Measurements from ENCODE around the gene ARHGAP6. TPM values are rescaled to one million over a fixed set of nuclear protein-coding genes. Genes with fewer than 3 reads are reported as not detected.

Gene ARHGAP6
- total RNA-seq, 2 experiments from 2014 or later = not detected

DNA sequence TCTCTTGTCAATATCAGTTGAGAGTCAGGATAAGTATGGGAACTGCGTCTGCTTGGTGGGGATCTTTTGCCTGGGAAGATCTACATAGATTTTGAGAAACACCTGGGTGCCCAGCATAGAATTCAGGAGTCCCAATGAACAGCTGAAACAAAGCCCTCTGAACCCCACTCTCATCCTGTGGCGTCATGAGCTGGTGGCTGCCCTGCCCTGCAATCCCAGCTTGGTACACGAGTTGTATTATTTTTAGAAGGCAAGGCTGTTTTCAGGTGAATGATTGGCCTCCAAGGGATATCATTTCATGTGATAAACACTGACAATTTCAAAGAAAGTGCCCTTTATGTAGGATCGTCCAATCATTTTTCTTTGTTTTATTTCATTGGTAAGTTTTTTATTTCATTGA lies 493.8 kb downstream of the ARHGAP6 start:
- CTCF ChIA-PET = interaction anchor here (0.9 kb wide), 1 partner anchor 17 kb away, joined by 3 read pairs; no protein-coding TSS in a partner anchor
- Mint-ChIP-seq H3K4me1 (ENCODE audit: low read depth) (no peaks in the 10 kb centered on the region), H3K36me3 (ENCODE audit: low read depth) (no peaks in the 10 kb centered on the region)

DNA sequence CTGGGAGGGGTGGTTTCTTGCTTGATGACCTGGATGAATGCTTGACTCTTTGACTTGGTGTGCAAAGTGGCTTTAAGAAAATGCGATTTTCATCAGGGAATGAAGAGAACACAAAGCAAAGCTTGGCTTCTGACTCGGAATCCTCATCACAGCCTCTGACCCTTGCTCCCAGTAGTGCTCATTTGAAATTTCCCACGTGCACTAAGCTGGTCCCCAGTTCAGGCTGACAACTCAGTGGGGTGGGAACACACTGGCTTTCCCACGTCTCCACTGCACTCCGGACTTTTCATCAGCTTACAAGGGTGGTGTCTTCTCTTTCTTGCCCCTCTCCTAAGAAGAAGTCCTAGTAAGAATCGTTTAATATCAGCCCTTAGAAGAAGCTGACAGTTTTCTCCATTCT lies 501.3 kb downstream of the ARHGAP6 start:
- no peak overlapping the region for H3K4me3 Mint-ChIP-seq
- intact Hi-C loops (cut with micrococcal nuclease) = no loop called here
- no peaks in the 10 kb centered on the region for H3K4me1 Mint-ChIP-seq (ENCODE audit: low read depth)
- peaks cover 3% of the 10 kb centered on the region for H3K27me3 Mint-ChIP-seq
- no peak for DNase-seq
- TF ChIP-seq, protein P1, sequence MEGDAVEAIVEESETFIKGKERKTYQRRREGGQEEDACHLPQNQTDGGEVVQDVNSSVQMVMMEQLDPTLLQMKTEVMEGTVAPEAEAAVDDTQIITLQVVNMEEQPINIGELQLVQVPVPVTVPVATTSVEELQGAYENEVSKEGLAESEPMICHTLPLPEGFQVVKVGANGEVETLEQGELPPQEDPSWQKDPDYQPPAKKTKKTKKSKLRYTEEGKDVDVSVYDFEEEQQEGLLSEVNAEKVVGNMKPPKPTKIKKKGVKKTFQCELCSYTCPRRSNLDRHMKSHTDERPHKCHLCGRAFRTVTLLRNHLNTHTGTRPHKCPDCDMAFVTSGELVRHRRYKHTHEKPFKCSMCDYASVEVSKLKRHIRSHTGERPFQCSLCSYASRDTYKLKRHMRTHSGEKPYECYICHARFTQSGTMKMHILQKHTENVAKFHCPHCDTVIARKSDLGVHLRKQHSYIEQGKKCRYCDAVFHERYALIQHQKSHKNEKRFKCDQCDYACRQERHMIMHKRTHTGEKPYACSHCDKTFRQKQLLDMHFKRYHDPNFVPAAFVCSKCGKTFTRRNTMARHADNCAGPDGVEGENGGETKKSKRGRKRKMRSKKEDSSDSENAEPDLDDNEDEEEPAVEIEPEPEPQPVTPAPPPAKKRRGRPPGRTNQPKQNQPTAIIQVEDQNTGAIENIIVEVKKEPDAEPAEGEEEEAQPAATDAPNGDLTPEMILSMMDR (IDR thresholded peaks at IDR 0.05) = no peak
- POLR2A ChIA-PET = no interaction called here
- ATAC-seq = no peak
- no peak overlapping the region for H3K27ac Mint-ChIP-seq
- no peaks in the 10 kb centered on the region for H3K36me3 Mint-ChIP-seq (ENCODE audit: low read depth)
- CTCF ChIA-PET = no interaction called here
- H3K9me3 Mint-ChIP-seq = no peaks in the 10 kb centered on the region

More for the DNA sequence above, 493.8 kb downstream of the ARHGAP6 start:
- no peak for ATAC-seq
- DNase-seq = no peak
- intact Hi-C loops (cut with micrococcal nuclease) = no loop called here
- Mint-ChIP-seq H3K27me3 (peaks cover 7% of the 10 kb centered on the region), H3K9me3 (no peaks in the 10 kb centered on the region), H3K27ac (no peak overlapping the region), H3K4me3 (no peak overlapping the region)
- TF ChIP-seq, protein P1 (IDR thresholded peaks at IDR 0.05) = no peak
- POLR2A ChIA-PET = no interaction called here

DNA sequence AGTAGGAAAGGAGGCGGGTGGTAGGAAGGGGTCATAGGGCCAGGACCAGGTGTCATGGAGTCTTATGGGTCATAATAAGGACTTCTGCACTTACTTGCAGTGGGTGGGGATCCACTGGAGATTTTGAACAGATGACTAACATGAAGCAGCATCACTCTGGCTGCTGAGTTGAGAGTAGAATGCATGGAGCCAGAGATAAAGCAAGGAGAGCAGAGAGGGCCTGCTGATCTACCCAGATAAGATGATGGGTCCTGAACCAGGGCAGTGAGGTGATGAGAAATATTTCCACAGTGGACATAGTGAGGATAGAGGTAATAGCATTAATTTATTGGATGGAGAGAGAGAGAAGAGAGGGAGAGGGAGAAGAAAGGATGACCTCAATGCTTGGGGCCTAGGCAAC lies 506.6 kb downstream of the ARHGAP6 start:
- no peaks in the 10 kb centered on the region for H3K36me3 Mint-ChIP-seq (ENCODE audit: low read depth)
- no peaks in the 10 kb centered on the region for H3K9me3 Mint-ChIP-seq
- H3K4me3 Mint-ChIP-seq = no peak overlapping the region
- ATAC-seq = no peak
- DNase-seq = no peak
- TF ChIP-seq, protein P1 (IDR thresholded peaks at IDR 0.05) = no peak
- no peaks in the 10 kb centered on the region for H3K4me1 Mint-ChIP-seq (ENCODE audit: low read depth)
- ChIA-PET POLR2A (no interaction called here), CTCF (no interaction called here)
- no peak overlapping the region for H3K27ac Mint-ChIP-seq
- H3K27me3 Mint-ChIP-seq = no peaks in the 10 kb centered on the region
- intact Hi-C loops (cut with micrococcal nuclease) = no loop called here

DNA sequence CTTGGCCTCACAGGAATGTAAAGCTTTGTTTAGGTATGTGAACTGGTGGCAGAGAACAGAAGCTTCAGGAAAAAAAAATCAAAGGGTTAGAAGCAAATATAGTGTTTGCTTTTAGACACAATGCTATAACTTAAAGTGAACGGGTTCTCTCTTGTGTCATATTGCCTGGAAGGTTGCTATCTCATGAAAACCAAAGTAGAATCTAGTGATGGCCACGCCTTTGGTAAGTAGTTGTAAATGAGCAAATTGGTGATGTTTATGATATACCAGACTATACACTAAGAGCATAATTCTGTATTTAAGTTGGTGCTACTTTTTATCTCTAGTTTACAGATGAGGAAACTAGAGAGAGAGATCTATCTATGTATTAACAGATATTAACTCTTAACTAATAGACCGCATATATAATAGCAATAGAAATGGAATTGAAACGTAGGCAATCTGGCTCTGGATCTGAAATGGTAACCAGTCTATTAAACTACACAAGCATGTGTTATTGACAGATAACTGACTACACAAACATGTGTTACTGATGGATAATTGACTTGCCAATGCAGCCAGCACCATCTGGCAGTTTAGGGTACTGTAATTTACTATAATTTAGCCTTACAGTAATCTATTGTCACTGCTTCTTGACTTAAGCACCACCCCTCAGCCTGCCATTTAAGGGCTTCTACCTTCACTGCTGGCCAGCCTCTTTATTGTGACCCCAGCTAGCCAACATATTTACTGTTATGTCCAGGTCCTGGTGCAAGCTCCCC lies 513.7 kb downstream of the ARHGAP6 start:
- Mint-ChIP-seq H3K36me3 (ENCODE audit: low read depth) (no peaks in the 10 kb centered on the region), H3K9me3 (no peaks in the 10 kb centered on the region), H3K27me3 (no peaks in the 10 kb centered on the region), H3K27ac (no peak overlapping the region), H3K4me3 (no peak overlapping the region), H3K4me1 (ENCODE audit: low read depth) (no peaks in the 10 kb centered on the region)
- TF ChIP-seq, protein P1 (IDR thresholded peaks at IDR 0.05) = no peak
- ATAC-seq (no peak), DNase-seq (no peak)
- ChIA-PET CTCF (no interaction called here), POLR2A (no interaction called here)
- intact Hi-C loops (cut with micrococcal nuclease) = no loop called here

DNA sequence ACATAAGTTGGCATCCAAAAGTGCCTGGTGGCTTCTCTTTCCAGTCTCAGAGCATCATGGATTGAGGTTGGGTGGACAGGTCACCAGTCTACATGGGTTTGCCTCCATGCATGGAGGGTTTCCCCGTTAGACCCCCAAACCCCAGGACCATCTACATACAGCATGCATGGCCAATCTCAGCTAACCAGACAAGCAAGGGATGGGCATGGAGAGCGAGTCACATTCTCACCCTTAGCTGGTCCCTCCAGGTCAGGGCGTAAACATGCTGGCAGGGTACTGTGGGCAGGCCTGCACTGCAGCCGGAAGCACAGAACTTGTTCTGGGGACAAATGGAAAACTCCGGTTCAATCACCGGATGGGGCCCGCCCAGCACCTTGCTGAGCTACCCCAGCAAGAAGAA lies 517.3 kb downstream of the ARHGAP6 start:
- TF ChIP-seq, protein P1 (IDR thresholded peaks at IDR 0.05) = no peak
- H3K4me3 Mint-ChIP-seq = no peak overlapping the region
- ChIA-PET POLR2A (no interaction called here), CTCF (no interaction called here)
- no peaks in the 10 kb centered on the region for H3K9me3 Mint-ChIP-seq
- H3K27me3 Mint-ChIP-seq = peaks cover 1% of the 10 kb centered on the region
- ATAC-seq (no peak), DNase-seq (no peak)
- H3K27ac Mint-ChIP-seq = no peak overlapping the region
- intact Hi-C loops (cut with micrococcal nuclease) = no loop called here
- H3K36me3 Mint-ChIP-seq (ENCODE audit: low read depth) = no peaks in the 10 kb centered on the region
- H3K4me1 Mint-ChIP-seq (ENCODE audit: low read depth) = no peaks in the 10 kb centered on the region

All from activated CD8-positive, alpha-beta T cell treated with anti-CD3 and anti-CD28 coated beads for 36 hours (primary cell).